Measurements from ENCODE around the gene VPS4A.
A peak's percentile ranks its signal among the peaks of the same experiment; 100 is the strongest.

Gene VPS4A

DNA sequence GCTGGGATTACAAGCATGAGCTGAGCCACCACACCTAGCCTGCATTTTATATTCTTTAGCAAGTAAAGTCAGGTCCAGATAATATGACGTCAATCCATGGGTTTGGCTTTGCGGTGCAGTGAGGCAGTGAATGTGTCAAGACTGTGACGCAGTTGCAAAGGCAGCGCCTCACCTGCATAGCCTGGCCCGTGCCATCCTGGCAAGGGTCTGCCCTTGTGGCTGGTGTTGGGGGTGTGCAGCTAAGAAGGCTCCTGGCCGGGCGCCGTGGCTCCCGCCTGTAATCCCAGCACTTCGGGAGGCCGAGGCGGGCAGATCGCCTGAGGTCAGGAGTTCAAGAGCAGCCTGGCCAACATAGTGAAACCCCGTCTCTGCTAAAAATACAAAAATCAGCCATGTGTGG lies 12.3 kb downstream of the VPS4A start:
- no peak for DNase-seq
- in situ Hi-C loops (cut with HindIII; ENCODE audit: low pct_ligation_motif_present, low pct_unique_long_range_greater_than_20kb, low sequenced_read_pairs), result no loop called here

DNA sequence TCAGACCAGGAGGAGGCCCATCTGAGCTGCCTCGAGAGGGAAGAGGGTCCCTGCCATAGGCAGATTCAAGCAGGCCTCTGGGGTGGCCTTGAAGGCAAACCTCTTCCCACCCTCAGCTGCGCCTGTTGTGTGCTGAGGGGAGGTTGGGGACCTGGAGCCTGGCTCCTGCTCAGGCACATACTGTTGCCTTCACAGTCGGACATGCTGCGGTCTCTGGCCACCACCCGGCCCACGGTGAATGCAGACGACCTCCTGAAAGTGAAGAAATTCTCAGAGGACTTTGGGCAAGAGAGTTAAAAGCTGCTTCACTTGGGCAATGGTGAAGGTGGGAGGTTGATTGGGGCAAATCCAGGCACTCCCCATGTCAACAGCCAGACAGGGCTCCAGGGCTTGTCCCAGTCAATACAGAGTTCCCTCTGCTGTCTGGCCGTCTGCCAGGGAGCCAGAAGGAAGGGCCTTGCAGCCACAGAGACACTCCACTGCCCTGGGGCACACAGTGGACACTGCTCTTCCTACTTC lies 12.9 kb downstream of the VPS4A start:
- in situ Hi-C loops (cut with HindIII; ENCODE audit: low pct_ligation_motif_present, low pct_unique_long_range_greater_than_20kb, low sequenced_read_pairs), result no loop called here
- DNase-seq, result no peak

- in situ Hi-C loops (cut with HindIII; ENCODE audit: low pct_ligation_motif_present, low pct_unique_long_range_greater_than_20kb, low sequenced_read_pairs), result no loop called here
- no peak for DNase-seq
Measured at GRCh38 chr16:69324585-69325253, 13.6 kb downstream of the VPS4A start.

GRCh38 chr16:69325784-69326171 lies 14.6 kb downstream of the VPS4A start:
- DNase-seq, result no peak
- in situ Hi-C loops (cut with HindIII; ENCODE audit: low pct_ligation_motif_present, low pct_unique_long_range_greater_than_20kb, low sequenced_read_pairs), result no loop called here

DNA sequence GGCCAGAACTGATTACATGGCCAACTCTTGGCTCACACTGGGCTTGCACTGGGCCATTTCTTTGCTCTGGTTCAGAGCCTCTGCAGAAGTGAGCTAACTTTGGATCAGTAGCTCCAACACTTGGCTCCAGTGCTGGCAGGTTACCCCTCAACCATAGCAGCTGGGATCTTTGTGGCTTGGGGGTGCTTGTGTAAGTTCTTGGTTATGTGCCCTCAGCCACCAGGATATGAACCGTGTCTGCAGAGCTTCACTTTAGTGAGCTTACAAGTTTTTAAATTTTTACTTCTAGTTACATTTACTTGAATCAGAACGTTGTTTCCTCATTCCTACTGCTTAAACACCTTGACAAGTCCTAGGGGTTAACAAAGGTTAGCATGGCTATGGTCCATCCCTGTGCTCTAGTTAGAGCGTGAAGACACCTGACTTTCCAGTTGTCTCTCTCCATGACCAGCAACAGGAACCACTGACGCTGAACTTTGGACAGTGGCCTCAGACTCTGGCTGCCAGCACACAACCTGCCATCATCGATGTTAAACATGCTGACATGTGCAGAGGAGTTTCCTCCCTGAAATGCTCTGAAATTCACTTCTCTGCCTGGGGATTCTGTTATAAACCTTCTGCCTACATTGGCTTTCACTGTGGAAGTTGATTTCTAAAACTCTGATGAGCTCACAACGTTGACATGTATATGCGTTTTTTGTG lies 15.2 kb downstream of the VPS4A start:
- in situ Hi-C loops (cut with HindIII; ENCODE audit: low pct_ligation_motif_present, low pct_unique_long_range_greater_than_20kb, low sequenced_read_pairs), result no loop called here
- DNase-seq, result peak; percentile 80

GRCh38 chr16:69327585-69328310 lies 16.6 kb downstream of the VPS4A start:
- no peak for DNase-seq
- in situ Hi-C loops (cut with HindIII; ENCODE audit: low pct_ligation_motif_present, low pct_unique_long_range_greater_than_20kb, low sequenced_read_pairs), result no loop called here

DNA sequence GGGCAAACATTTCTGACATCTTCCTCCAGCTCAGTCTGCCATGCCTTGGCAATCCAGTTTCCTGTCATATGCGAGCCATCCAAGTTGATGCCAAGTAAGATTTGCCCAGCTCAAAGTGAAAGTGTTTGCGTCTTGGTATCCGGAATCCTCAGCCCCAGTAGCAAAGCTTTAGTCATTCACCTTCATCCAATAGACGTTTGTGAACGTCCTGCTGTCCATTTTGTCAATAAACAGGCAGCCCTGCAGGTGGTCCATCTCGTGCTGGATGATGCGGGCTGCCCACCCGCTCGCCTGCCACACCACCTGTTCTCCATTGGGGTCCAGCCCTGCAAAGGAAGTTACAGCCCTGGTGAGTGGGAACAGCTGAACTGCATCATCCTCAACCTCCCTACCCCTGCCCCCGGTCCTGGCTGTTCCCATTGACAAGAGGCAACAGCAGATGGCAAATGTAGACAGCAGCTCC lies 17.7 kb downstream of the VPS4A start:
- in situ Hi-C loops (cut with HindIII; ENCODE audit: low pct_ligation_motif_present, low pct_unique_long_range_greater_than_20kb, low sequenced_read_pairs), result no loop called here
- peak; percentile 91 for DNase-seq

- in situ Hi-C loops (cut with HindIII; ENCODE audit: low pct_ligation_motif_present, low pct_unique_long_range_greater_than_20kb, low sequenced_read_pairs), result no loop called here
- DNase-seq, result peak; percentile 15
Measured at GRCh38 chr16:69329369-69330285, 18.5 kb downstream of the VPS4A start.

- peak; percentile 97 for DNase-seq
- in situ Hi-C loops (cut with HindIII; ENCODE audit: low pct_ligation_motif_present, low pct_unique_long_range_greater_than_20kb, low sequenced_read_pairs), result no loop called here
Measured at GRCh38 chr16:69330286-69331109, 19.3 kb downstream of the VPS4A start, which contains the start of gene PDF. Gene PDF (minus strand): TSS chr16:69330588. CDS start chr16:69330570, 18 bp downstream.

DNA sequence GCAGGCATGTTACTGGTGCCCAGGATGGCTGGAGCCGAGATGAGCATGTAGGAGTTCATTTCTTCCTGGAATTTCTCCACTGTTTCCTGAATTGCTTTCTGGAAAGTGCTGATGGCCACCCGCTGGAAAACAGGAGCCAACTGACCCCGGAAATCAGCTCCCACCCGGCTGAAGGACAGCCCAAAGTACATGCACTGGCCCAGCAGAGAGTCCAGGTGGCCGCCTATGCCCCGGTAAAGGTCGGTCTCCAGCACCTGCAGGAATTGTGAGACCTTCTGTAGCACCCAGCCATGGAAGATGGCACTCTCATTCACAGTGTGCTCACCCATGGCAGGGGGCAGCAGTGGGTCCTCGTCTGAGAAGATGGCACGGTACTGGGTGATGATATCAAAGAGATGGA lies 23.5 kb downstream of the VPS4A start:
- in situ Hi-C loops (cut with HindIII; ENCODE audit: low pct_ligation_motif_present, low pct_unique_long_range_greater_than_20kb, low sequenced_read_pairs), result no loop called here
- DNase-seq, result no peak

GRCh38 chr16:69338557-69339288 lies 27.6 kb downstream of the VPS4A start:
- in situ Hi-C loops (cut with HindIII; ENCODE audit: low pct_ligation_motif_present, low pct_unique_long_range_greater_than_20kb, low sequenced_read_pairs), result no loop called here
- no peak for DNase-seq

GRCh38 chr16:69339289-69340094 lies 28.3 kb downstream of the VPS4A start, which contains the start of the genes COG8 and NIP7:
Gene COG8 (minus strand): TSS chr16:69339564. CDS start chr16:69339552, 12 bp downstream.
Gene NIP7 (plus strand): TSS chr16:69339772. CDS start chr16:69339830, 58 bp downstream.
- in situ Hi-C loops (cut with HindIII; ENCODE audit: low pct_ligation_motif_present, low pct_unique_long_range_greater_than_20kb, low sequenced_read_pairs), result no loop called here
- DNase-seq, result peak; percentile 100

- DNase-seq, result no peak
- in situ Hi-C loops (cut with HindIII; ENCODE audit: low pct_ligation_motif_present, low pct_unique_long_range_greater_than_20kb, low sequenced_read_pairs), result no loop called here
Measured at GRCh38 chr16:69340095-69340644, 29.0 kb downstream of the VPS4A start.

GRCh38 chr16:69344171-69344570 lies 33.0 kb downstream of the VPS4A start:
- in situ Hi-C loops (cut with HindIII; ENCODE audit: low pct_ligation_motif_present, low pct_unique_long_range_greater_than_20kb, low sequenced_read_pairs), result no loop called here
- DNase-seq, result no peak

DNA sequence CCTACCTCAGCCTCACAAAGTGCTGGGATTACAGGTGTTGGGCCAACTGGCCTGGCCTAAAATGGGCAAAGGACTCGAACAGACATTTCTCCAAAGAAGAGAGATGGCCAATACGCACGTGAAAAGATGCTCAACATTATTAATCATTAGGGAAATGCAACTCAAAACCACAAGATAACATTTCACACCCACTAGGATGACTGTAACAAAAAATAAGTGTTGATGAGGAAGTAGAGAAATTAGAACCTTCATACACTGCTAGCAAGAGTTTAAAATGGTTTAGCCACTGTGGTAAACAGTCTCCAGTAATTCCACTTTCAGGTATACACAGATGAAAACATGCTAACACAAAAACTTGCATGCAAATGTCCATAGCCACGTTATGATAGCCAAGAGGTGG lies 34.8 kb downstream of the VPS4A start:
- in situ Hi-C loops (cut with HindIII; ENCODE audit: low pct_ligation_motif_present, low pct_unique_long_range_greater_than_20kb, low sequenced_read_pairs), result no loop called here
- DNase-seq, result no peak

DNA sequence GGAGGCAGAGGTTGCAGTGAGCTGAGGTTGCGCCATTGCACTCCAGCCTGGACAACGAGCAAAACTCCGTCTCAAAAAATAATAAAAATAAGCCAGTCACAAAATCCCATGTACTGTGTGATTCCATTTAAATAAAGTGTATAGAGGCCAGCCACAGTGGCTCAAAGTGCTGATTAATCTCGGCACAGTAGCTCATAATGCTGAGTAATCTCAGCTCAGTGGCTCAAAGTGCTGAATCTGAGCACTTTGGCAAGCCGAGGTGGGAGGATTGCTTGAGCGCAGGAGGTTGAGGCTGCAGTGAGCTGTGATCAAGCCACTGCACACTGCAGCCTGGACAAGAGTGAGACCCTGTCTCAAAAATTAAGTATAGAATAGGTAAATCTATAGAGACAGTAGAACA lies 35.5 kb downstream of the VPS4A start:
- DNase-seq, result no peak

More for the DNA sequence above, 35.5 kb downstream of the VPS4A start:
- in situ Hi-C loops (cut with HindIII; ENCODE audit: low pct_ligation_motif_present, low pct_unique_long_range_greater_than_20kb, low sequenced_read_pairs), result no loop called here

All from ACHN (cell line).